DOHH2 (cell line): Measurements from ENCODE around the gene PKD1L1.

ENCODE experiments used
- CTCF ChIP-seq: fragments of 200-600 bp; sonication (generic); IDR thresholded peaks from one replicate; pipeline ENCODE4 v1.5.1; 2014; ENCODE audit warnings: antibody characterized with exemption, mild to moderate bottlenecking, low read depth, low read length; ENCODE audit not compliant: poor library complexity, severe bottlenecking
- EZH2phosphoT487 ChIP-seq: fragments of 200-600 bp; sonication (generic); IDR thresholded peaks from 2 replicates; pipeline ENCODE4 v1.6.1; 2017; ENCODE audit warnings: borderline replicate concordance, mild to moderate bottlenecking, antibody characterized with exemption, low read length, moderate library complexity, mixed read lengths

- TF ChIP-seq CTCF, result no peak
- no peak for TF ChIP-seq EZH2phosphoT487
Measured at GRCh38 chr7:47953822-47954221, 5.6 kb upstream of the PKD1L1 start.
